HFFc6 (cell line): ENCODE results near the gene TBPL1. TPM values are rescaled to one million over a fixed set of nuclear protein-coding genes. Genes with fewer than 3 reads are reported as not detected.
"Not testable (repeated sequence)": the region's sequence is repeated elsewhere in the genome, so short reads cannot be mapped to it uniquely, and the experiment has no call there.

Source experiments
- DNase-seq: peaks from one replicate; pipeline ENCODE4 v3.0.0-alpha.2; 2018
- H3K27ac Mint-ChIP-seq: 2 replicates; pipeline ENCODE4 v1.8.0; 2020; ENCODE audit warnings: mild to moderate bottlenecking, mixed read lengths
- H3K27me3 Mint-ChIP-seq: 2 replicates; pipeline ENCODE4 v1.8.0; 2021; ENCODE audit warnings: mild to moderate bottlenecking, moderate library complexity, mixed read lengths; ENCODE audit not compliant: insufficient read depth
- H3K36me3 Mint-ChIP-seq: 2 replicates; pipeline ENCODE4 v1.8.0; 2021; ENCODE audit warnings: low read depth, mixed read lengths
- H3K4me1 Mint-ChIP-seq: 2 replicates; pipeline ENCODE4 v1.8.0; 2020; ENCODE audit warnings: low read depth, mixed read lengths
- H3K4me3 Mint-ChIP-seq: 2 replicates; pipeline ENCODE4 v1.8.0; 2020; ENCODE audit warnings: mild to moderate bottlenecking, moderate library complexity, mixed read lengths
- H3K9me3 Mint-ChIP-seq: 2 replicates; pipeline ENCODE4 v1.8.0; 2020; ENCODE audit warnings: mild to moderate bottlenecking, mixed read lengths
- total RNA-seq, 6 experiments: library from RNA; stranded (reverse); fragmentation: NEBNext Ultra II Directional; extraction: Animal tissue kit (Norgen Biotek cat#: 25700); gene quantifications; 2 replicates in 1 of 6; 3 replicates in 5 of 6; pipeline ENCODE4 v1.2.3, GENCODE V29; 2021
- TF ChIP-seq, protein P1 (sequence below): fragments of 200-600 bp; sonication (generic); IDR thresholded peaks from 2 replicates; pipeline ENCODE4 v1.5.0; 2021; ENCODE audit warnings: antibody characterized with exemption, mild to moderate bottlenecking

The TBPL1 gene
- total RNA-seq, 6 experiments from 2014 or later, result 30.7 to 40.6 (median 34.0) TPM

DNA sequence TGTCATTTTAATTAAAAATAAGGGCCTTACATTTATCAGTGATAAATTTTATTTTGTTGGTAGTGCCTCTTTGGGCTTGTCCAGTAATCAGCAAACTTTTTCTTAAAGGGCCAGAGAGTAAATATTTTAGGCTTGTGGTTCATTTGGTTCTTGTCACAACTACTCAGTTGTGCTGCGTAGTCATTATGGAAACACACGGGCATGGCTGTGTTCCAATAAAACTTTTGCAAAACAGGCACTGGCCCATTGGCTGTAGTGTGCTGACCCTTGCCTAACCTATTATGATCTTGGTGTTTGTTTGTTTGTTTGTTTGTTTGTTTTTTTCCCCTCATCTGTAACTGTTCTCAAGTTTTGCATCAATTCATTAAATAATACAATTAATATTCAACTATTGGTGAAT is 19.4 kb downstream of the TBPL1 start:
- TF ChIP-seq, protein P1, sequence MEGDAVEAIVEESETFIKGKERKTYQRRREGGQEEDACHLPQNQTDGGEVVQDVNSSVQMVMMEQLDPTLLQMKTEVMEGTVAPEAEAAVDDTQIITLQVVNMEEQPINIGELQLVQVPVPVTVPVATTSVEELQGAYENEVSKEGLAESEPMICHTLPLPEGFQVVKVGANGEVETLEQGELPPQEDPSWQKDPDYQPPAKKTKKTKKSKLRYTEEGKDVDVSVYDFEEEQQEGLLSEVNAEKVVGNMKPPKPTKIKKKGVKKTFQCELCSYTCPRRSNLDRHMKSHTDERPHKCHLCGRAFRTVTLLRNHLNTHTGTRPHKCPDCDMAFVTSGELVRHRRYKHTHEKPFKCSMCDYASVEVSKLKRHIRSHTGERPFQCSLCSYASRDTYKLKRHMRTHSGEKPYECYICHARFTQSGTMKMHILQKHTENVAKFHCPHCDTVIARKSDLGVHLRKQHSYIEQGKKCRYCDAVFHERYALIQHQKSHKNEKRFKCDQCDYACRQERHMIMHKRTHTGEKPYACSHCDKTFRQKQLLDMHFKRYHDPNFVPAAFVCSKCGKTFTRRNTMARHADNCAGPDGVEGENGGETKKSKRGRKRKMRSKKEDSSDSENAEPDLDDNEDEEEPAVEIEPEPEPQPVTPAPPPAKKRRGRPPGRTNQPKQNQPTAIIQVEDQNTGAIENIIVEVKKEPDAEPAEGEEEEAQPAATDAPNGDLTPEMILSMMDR, result no peak
- Mint-ChIP-seq H3K9me3 (no peaks in the 10 kb centered on the region), H3K36me3 (no peaks in the 10 kb centered on the region), H3K4me3 (no peak overlapping the region), H3K27me3 (no peaks in the 10 kb centered on the region), H3K4me1 (peaks cover 49% of the 10 kb centered on the region), H3K27ac (no peak overlapping the region)
- DNase-seq, result no peak

DNA sequence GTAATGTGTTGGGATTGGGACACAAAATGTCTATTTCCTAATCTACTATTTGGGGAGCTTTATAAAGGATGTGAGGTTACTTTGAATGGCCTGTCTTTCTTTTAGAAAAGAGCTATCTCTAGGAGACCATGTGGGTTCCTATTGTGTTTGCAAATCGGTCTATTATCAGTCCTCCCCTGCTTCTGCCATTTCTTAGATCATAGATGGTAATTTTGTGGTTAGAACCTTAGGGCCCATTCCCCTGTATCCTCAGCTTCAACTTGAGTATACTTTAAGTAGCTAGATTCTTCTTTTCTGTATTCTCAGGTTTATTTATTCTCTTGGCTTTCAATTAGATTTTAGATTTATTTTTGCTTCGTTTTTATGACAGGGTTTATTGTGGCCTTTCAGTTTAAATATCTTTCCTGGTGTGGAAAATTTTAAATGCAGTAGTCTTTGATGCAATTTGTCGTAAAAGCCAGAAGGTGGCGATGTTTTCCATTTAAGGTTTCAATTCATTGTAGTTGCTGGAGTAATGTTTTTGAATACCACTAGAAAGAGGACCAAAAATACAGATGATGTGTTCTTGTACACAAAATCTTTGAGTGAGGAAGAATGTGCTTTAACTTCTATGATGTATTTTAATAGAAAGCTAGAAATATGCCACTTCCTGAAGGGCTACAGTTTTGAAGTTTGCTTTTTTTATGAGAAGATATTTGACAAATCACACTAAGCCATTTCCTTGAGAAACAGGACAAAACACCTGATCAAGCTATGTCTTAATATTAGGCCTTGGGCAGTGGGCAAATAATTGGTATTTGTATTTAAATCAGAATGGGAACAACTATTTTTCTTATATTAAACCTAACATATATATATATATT is 20.3 kb downstream of the TBPL1 start:
- TF ChIP-seq, protein P1, result peak; percentile 90
- Mint-ChIP-seq H3K4me1 (peaks cover 50% of the 10 kb centered on the region), H3K27me3 (no peaks in the 10 kb centered on the region), H3K9me3 (no peaks in the 10 kb centered on the region), H3K4me3 (no peak overlapping the region), H3K27ac (no peak overlapping the region), H3K36me3 (no peaks in the 10 kb centered on the region)
- DNase-seq, result peak; percentile 46

DNA sequence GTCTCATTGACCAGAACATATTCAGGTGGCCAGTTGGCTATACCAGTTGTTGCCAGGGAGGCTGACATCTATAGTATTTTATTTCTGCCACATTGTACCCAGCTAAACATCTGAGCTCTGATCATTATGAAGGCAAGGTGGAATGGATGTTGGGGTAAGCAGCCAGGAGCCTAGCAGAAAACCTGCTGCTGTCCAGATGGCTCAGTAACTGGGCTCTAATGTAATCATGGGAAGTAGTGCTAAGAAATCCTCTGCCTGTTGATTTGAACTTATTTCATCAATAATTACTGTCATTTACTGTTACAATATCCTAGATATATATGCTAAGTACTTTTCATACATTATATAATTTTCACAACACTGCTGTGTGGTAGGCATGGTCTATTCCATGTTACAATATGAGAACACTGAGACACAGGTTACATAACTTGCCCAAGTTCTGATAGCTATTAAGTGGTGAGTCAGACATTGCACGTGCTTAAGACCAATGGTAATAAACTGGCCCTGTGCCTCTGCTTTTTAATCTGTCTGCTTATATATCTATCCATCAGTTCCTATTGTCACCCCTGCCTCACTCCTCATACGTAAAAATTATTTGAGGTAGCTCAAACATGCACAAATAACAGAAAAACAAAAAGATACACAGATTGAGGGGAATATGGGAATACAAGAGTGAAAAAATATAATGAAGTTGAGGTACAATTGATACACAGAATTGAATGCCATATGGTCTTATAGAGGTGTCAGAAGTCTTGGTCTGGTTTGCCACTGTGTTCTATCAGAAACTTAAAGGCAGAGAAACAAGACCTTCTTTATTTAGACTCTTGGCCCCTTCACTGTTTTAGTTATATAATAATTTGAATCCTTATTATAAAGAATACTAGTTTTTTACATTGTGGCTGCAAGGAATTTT is 25.2 kb downstream of the TBPL1 start:
- peaks cover 10% of the 10 kb centered on the region for H3K36me3 Mint-ChIP-seq
- peaks cover 40% of the 10 kb centered on the region for H3K4me1 Mint-ChIP-seq
- H3K27me3 Mint-ChIP-seq, result no peaks in the 10 kb centered on the region; the same call in 1 of the 2 replicates
- DNase-seq, result peak; percentile 66
- no peaks in the 10 kb centered on the region for H3K9me3 Mint-ChIP-seq
- H3K27ac Mint-ChIP-seq, result peak overlapping the region; percentile 38
- H3K4me3 Mint-ChIP-seq, result no peak overlapping the region
- TF ChIP-seq, protein P1, result no peak

DNA sequence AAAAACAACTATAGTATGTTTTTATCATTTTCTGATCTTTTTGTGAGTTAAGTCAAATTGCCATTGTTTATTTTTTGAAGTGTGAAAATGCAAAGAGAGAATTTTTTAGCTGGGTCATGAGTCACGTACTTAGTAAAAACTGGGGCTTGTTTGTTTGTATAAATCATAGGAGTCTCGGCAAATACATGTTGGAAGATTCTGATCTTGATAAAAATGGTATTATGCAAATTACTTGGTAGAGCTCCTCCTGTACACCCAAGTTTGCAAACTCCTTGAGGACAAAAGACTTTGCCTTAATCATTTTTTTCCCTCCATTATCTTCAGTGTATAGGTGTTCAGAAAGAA is 25.8 kb downstream of the TBPL1 start:
- H3K27me3 Mint-ChIP-seq, result no peaks in the 10 kb centered on the region; the same call in 1 of the 2 replicates
- no peak for DNase-seq
- peaks cover 14% of the 10 kb centered on the region for H3K36me3 Mint-ChIP-seq
- TF ChIP-seq, protein P1, result no peak
- peak overlapping the region; percentile 38 for H3K27ac Mint-ChIP-seq
- no peaks in the 10 kb centered on the region for H3K9me3 Mint-ChIP-seq
- peaks cover 41% of the 10 kb centered on the region for H3K4me1 Mint-ChIP-seq
- no peak overlapping the region for H3K4me3 Mint-ChIP-seq

DNA sequence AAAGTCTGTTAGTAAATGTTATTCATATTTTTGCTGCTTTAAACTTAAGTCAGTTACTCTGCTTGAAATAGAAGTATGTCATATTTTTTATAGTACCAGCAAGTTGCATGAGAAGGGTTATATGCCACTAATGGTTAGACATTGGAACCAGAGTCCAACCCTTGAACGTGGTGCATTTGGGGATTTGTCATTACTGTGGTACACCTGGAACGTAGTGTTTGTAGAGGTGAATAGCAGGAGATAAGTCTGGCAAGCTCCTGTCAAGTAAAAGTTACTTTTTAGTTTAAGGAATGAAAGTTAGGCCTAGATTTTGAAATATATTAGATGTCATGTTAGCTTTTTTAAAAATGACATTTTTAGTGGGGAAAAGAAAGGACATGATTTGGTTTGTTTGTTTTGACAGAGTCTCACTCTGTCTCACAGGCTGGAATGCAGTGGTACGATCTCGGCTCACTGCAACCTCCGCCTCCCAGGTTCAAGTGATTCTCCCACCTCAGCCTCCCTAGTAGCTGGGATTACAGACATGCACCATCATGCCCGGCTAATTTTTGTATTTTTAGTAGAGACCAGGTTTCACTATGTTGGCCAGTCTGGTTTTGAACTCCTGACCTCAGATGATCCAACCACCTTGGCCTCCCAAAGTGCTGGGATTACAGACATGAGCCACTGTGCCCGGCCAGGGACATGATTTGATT is 26.4 kb downstream of the TBPL1 start:
- H3K27ac Mint-ChIP-seq, result peak overlapping the region; percentile 38
- H3K4me1 Mint-ChIP-seq, result peaks cover 43% of the 10 kb centered on the region
- not testable (repeated sequence) for H3K27me3 Mint-ChIP-seq, DNase-seq, H3K9me3 Mint-ChIP-seq, H3K4me3 Mint-ChIP-seq
- H3K36me3 Mint-ChIP-seq, result peaks cover 14% of the 10 kb centered on the region
